DMS153 (cell line): ENCODE measurements around the gene TPM1.

Source experiments
- DNase-seq: peaks from one replicate; lab custom pipeline; 2025; lab: John Stamatoyannopoulos, UW

TPM1 gene

DNA sequence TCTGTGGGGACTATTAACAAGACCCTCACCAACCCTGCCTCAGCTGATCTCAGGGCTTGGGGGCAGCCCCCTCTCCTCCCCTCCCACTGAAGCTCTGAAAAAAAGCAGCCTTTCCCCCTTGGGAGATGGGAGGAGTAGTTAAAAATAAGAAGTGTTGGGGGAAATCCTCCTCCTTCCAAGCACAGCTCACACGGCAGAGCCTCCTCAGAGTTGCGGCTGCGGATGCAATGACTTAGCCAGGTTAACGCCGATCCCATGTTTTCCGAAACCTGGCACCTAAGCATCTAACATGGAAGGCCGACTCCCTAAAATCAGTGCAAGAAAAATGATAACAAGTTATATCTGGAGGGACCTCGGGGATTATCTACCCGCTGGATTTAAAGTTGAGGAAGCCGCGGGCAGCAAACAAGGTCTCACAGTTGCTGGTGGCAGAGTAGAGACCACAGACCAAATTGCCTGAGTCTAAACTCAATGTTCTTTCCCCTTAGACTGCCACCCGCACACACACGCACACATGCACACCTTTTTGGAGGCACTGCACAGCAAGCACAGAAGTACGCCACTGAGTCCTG lies 1.1 kb upstream of the TPM1 start:
- no peak for DNase-seq

DNA sequence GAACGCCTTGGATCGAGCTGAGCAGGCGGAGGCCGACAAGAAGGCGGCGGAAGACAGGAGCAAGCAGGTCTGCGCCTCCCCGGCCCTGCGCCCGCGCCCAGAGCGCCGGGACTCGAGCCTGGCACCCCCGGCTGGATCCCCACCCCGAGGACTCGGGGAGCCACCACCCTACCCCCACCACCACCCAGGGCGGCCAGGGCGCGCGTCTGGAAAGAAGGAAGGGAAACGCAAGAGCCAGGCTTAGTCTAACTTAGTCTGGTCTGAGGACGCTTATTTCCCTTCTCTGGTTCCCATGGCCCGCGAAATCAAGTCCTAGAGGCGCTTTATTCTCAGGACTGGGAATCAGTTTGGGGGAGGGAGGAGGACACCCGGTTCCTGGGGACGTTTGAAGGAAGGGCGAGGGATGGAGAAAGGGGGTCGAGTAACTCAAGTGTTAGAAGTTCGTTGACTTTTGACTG lies 359 bp downstream of the TPM1 start:
- no peak for DNase-seq

DNA sequence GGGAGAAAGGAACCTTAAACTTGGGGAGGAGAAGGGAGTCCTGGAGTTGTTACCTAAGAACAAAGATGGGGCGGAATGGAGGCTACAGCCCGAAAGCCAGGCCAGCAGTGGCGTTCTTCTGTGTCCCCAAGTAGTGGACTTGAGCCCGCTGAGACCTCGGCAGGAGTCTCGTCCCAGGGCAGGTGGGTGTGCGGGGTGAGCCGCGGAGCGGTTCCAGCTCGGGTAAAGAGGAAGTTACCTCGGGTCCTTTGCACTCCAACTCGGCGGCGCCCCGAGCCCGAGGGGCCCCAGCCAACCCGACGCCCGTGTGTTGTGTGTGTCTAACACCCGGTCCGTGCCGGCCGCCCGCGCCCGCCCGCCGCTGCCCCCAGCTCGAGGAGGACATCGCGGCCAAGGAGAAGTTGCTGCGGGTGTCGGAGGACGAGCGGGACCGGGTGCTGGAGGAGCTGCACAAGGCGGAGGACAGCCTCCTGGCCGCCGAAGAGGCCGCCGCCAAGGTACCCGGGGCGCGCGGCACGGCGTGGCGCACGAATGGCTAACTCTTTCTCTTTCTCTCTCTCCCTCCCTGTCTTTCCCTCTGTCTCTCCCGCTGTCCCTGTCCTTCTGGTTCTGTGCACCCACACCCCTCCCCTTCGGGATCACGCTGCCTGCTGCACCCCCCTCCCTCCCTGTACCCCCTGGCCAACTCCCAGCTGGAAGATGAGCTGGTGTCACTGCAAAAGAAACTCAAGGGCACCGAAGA lies 959 bp downstream of the TPM1 start:
- DNase-seq = no peak

DNA sequence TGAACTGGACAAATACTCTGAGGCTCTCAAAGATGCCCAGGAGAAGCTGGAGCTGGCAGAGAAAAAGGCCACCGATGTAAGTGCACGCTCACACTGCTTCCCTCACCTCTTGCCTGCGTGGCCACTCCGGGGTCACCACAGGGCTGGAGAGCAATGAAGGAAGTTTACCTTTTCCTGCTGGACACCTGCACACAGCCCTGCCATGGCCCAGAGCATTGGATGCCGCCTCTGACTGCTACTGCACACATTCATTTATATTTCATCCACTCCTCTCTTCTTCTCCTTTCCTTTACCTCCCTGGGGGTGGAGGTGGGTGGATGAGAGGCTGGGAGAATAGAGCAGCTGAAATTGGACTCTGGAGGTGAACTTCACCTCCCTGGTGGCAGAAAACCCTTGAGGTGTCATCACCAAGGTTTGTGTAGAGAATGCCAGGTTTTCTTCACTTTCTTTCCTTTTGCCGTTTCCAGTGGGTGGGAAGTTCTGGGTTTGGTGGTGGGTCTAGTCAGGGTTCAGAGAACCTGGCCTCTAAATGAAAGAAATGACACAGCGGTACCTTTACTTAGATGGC lies 1.6 kb downstream of the TPM1 start:
- DNase-seq = no peak

DNA sequence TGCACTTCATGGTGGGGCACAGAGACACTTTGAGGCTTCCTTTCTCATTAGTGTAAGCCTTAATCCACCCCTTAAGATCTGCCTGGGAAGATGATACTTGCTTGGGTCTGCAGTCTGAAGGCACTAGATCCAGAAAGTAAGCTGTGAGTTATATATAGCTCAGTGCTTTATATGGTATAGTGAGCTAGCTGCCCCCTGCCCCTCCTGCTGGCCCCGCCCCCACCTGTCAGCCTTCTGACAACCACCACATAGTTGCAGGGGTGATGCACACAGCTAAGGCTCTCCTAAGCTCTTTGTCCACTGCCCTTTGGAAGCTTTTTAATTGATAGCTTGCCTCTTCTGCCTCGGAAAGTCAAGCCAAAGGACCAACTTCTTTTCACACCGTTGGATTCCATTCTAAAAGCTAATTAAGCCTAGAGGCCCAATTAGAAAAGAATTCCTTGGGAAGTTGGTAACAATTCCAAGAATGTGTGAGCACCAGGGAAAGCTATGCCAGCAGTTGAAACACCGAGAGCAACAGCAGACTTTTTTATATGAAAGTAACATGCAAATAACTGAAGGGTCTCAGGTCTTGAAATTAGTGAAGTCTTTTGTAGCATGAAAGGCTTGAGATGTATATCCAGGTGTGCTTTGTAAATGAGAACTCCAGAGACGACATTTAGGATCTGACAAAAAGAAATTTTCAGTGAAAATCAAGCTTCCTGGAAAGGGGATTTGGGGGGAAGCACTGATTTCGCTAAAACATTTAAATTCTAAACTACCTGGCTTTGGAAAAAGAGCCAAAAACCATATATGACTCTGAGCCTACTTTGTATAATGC lies 2.3 kb downstream of the TPM1 start:
- no peak for DNase-seq

DNA sequence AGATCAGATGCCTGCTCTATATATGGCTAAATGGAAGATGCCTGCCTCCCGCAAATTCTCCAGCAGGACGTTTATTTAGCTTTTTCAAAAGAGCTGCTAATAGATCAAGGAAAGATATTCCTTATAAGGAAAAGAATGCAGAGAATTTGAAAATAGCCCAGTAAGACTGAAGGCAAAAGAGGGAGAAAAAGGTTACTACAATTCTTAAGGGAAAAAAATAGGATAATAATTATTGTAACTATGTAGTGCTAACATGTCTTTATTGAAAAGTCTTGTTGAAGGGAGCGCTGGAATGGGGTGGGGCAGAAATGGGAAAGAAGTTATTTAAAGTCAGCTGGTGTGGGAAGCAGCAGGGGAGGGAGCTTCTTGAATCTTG lies 2.9 kb downstream of the TPM1 start:
- no peak for DNase-seq

DNA sequence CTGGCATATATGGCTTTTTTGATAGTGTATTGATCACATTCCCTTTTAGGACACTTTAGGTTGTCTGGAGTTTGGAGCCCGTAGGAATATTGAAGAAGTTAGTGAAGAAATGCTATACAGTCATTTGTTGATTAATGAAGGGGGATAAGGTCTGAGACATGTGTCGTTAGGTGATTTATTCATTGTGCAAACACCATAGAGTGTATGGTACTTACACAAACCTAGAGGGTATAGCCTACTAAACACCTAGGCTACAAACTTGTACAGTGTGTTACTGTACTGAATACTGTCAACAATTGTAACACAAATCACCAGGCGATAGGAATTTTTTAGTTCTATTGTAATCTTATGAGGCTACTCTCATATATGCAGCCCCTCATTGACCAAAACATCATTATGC lies 3.3 kb downstream of the TPM1 start:
- no peak for DNase-seq

DNA sequence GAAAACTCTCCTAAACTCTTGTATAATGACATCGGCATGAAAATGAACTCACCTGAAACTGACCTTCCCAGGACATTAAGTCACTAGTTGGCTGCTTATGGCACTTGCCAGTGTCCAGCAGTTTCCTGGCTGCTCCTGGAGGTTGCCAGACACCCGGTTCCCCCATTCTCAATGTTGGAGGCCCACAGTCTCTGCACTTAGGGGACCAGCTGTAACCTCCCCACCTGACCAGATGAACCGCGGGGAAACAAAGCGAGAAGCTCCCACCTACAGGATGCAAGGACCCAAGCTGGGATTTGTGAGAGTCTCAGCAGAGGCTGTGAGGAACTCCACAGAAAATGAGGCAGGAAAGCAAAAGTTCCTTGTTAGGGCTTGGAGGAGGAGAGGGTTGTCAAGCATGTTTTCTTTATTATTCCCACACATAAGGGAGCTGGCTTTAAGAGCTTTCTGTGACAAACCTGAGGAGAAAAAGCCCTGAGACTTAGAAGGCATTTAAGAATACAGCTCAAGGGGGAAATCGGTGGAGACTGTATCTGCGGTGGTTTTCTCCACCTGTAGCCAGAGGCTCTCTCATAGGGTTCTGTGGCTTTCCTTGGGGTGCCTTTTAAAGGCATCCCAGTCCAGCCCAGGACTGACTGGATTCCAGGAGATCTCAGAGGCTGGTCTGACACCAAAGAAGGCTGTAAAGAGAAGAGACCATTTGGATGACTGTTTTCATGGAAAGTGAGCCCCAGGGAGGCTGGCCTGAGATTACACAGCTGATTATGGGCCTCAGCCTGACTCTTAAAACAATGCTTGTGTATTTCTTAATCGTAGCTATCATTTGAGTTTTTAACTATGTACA lies 4.6 kb downstream of the TPM1 start:
- DNase-seq = no peak

DNA sequence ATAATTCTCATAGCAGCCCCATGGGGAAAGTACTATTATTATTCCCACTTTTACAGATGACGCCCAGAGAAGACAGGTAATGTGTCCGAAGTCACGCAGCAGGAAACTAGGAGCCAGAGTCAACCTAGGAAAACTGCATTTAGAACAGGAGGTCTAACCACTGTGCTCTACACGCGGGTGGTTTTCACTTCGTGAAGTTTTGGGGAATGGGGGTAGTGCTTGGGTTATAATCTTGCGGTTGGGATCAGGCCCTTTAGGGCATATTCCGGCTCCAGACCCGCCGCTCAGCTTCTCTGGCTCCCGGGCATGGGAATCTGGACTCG lies 5.2 kb downstream of the TPM1 start:
- no peak for DNase-seq

DNA sequence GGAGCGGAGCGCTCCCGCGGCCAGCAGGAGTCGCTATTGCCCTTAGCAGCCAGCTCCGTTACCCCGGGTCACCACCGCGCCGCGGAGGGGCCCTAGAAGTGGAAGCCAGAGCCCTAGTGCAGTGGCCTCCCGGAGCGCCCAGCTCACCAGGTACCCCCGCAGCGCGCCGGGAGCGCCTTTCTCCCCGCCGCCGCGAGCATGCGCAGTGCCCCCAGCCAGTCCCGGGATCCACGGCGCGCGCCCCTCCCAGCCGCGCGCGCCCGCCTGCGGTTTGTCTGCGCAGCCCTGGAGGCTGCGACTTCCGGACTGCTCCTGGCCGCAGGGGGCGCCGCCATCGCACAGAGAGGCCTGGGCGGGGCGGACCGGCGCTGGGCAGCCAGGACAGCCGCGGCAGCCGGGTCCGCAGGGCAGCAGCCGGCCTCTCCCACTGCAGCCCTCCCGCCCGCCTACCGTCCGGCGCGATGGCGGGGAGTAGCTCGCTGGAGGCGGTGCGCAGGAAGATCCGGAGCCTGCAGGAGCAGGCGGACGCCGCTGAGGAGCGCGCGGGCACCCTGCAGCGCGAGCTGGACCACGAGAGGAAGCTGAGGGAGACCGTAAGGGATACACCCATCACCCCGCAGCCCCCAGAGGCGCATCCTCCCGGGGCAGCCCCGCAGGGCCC lies 5.7 kb downstream of the TPM1 start:
- peak; percentile 63 for DNase-seq

DNA sequence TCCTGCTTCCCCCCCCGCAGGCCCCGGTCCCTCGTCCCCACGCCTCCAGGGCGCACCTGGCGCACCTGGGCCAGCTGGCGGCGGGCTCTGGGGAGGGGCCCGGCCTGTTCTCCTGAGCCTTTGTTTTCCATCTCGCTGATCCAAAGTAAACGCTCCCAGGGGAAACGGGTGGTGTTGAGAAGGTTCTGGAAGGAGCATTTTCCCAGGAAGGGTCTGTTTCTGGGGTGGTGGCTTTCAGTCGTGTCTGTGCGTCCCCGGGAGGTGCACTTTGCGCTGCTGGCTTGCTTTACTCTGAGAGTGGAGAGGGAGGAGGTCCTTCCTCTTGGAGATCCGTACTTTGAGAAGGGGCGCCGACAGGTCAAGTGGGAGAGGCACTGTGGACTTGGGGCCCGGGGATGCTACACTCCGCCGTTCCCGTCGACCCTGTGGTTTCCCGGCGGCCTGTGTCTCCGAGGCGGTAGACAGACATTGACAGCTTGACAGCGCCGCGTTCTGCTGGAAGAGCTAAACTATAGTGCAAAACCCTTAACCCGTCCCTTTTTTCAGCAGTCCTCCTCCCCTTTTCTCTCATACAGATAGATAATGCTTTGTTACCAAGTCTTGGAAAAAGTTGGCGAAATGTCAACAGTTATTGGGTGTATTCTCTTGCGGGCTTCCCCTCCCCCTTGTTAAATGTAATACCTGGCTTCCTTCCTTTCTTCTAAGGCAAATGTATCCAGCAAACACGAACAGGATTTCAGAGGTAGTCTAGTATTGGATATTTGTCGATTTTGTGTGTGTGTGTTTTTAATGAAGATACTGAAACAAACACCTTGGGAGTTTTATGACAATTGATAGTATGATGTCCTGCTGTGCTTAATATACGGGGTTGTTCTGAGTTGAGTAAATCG lies 6.5 kb downstream of the TPM1 start:
- DNase-seq = no peak

DNA sequence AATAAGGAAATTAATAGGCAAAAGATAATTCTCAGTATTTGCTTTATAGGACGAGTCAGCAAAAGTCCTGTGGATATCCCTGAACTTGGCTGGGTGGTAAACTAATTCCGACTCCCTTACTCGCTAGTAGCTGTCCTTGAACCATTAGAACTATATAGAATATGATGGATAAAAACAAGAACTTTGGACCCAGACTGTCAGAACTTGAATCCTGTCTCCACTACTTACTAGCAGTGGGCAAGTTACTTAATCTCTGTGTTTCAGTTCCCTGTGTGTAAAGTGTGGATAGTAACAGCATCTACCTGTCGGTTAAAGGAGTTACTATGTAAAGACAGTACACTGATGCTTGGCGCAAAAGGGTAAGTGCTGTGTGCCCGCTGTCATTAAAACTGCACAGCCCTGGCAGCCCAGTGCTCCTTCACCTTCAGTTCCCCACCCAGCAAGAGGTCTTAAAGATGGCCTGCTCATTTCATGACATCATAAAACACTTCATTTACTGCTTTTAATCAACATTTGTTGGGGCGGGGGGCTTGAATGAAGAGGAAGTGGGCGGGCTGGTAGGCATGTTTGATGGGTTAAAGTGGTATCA lies 7.3 kb downstream of the TPM1 start:
- no peak for DNase-seq

DNA sequence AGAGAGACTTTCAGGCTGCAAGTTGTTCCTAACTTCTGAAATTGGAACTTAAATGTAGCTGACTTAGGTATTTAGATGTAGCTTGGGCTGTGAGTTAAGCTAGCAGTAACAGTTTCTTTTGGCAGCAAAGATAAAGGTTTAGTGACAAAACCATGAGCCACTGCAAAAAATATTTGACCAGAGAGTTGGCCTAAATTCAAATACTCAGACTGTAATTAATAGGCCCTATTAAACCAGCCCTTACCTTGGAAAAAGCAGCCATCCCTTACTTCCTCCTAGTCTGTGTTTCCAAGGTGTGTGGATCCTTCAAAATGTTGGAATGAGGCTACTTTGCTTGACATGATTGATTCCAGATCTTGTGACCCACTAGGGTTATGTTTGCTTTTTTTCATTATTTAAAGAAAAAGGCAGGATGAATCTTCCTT lies 8.2 kb downstream of the TPM1 start:
- DNase-seq = no peak

DNA sequence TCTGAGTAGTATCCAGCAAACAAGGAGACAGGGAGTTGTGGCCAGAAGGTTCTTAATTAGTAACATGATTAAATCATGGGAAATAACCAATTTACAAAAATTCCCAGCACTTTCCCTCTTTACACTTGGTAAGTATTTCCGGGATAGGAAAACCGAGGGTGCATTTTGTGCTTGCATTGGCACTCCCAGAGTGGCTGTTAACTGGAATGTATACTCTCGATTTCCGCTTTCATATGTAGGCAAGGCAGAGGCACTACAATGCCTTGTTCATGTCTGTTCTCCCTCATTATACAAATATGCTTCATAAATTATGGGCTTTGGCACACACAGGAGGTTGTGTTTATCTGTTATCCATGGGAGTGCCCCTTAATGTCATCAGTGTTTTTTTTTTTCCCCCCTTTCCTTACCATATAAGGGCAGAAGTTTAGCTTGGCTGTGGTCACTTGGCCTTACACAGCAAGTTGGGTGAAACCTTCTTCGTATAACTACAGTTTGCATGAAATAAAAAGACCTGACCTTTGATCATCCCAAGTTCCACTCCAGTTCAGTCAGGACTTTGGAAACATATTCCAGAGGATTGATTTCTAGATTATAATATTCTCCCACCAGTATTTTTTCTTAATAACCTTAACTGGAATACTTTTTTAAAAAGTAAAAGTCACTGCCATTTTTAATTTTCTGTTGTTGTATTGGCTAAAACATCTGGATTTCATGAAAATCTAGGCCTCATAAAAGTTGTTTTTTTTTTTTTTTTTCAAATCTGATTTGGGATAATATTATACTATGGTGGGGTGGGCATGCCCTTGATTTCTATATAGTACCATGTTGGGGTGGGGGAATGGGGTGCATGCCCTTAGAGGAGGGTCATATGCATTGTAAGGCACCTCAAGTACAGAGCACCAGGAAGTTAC lies 8.9 kb downstream of the TPM1 start:
- DNase-seq = peak; percentile 74

DNA sequence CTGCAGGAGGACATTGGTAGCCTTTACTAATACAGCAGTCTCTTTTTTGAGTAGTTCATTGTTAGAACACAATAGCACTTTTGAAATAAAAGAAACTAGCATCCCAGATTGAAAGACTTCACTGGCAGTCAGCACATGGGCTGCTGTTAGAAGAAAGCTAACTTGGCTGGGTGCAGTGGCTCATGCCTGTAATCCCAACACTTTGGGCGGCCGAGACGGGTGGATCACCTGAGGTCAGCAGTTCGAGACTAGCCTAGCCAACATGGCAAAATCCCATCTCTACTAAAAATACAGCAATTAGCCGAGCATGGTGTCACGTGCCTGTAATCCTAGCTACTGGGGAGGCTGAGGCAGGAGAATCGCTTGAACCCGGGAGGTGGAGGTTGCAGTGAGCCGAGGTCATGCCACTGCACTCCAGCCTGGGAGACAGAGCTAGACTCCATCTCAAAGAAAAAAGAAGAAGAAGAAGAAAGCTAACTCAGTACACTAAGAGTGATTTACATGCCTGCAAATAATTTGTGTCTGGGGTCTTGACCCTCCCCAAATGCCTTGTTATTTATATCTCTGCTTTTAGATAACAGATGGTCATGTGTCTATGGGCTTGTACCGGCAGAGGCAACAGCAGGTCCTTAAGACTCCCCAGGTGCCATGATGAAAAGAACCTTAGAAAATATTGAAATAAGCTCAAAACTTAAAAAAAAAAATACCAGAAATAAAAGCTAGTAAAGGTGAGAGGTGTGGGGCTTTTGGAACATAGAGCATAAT lies 9.7 kb downstream of the TPM1 start:
- no peak for DNase-seq

DNA sequence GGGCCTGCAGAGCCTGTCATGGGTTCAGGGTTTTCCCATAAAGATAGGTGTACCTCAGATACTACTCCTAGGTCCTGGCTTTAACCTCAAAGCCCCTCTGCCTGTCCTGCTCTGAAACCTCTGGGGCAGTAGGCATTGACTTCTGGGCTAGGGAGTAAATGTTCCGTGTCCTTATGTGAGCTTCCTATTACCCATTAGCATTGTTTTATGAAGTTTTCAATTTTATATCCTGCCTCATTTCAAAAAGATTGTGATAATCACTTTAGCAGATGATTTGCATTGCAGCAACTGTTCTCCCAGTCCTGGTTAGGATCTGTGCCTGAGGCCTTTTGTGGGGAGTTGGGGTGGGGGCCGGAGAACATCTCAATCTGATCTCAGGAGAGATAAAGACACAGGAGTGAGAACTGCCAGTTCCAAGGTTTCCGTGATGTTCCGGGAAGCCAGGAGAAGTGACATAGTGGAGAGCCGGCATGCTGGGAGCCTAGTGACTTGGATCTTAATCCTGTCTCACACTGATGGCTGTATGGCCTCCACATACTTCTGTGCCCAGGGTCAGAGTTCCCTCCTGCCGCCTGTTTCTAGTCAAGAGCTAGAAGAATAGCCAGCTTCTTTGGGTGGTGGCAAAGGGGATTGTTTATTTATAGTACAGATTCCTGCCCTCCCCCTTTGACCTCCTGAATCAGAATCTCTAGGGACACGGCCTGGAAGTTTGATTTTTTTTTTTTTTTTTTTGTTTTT lies 10.6 kb downstream of the TPM1 start:
- no peak for DNase-seq

DNA sequence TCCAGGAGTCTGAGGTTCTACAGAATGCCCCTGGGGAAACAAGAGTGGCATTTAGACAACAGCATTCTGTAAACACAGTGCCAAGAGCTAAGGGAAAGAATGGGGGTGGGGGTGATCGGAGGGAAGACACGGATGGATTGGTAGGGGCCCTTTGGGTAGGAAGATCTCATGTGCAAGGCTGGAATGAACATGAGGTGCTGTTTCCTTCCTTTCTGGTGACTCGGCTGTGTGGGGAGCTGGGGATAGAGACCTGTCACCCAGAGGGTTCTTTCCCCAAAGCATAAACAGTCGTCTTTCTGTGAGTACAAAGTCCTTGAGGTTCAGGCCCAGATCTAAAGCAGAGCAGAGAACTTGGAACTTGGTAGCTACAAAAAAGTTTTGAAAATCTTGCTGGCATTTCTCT lies 11.7 kb downstream of the TPM1 start:
- DNase-seq = no peak

DNA sequence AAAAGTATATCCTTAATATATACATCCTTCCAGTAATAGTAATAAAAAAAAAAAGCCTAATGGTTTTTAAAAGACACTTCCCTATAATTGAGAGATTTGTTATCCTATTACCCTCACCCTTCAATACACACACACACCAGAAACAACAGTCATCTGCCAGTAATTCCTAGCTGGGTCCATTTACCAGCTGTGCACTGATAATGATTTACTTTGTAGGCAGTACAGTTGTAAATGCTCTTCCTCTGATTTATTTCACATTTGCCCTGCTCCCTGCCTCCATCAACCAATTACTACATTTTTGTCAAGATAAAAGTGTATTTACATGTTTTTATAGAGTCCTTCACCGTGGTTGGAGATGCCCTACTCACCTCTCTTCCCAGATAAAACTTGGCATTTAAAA lies 12.4 kb downstream of the TPM1 start:
- no peak for DNase-seq
